Measurements from ENCODE around the gene C3orf80. TPM values are rescaled to one million over a fixed set of nuclear protein-coding genes. Genes with fewer than 3 reads are reported as not detected.
"Not testable (repeated sequence)": the region's sequence is repeated elsewhere in the genome, so short reads cannot be mapped to it uniquely, and the experiment has no call there.

The C3orf80 gene
- total RNA-seq, 1 experiment from 2014 or later = 0.13 TPM

DNA sequence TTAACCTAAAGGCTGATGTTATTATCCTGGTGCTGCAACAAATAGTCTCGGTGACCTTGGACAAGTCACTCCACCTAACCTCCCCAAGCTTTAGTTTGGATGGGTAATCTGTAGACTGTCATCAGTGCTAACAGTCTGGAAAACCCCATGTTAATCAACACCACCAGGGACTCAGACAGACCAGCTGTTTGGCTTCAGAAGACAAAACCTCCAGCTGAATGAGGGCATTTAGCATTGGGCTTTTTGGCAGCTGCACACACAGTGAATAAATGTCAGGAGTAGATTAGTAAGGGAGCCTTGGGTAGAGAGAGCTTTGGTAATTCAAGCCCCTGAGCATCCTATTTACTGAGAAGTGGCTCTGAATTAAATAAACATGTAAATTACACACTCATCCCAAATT lies 24.9 kb upstream of the C3orf80 start:
- no peaks in the 10 kb centered on the region for H3K79me2 ChIP-seq (ENCODE audit: insufficient read depth, low read length)
- no peaks in the 10 kb centered on the region for H4K20me1 ChIP-seq (ENCODE audit: control insufficient read depth, insufficient read depth, insufficient read length)
- H3K23ac ChIP-seq (ENCODE audit: insufficient read length, low read depth, low read length) = no peak overlapping the region
- no peak overlapping the region for H4K5ac ChIP-seq (ENCODE audit: insufficient read length, low read depth, low read length)
- no peak overlapping the region for H4K8ac ChIP-seq (replicated peaks; ENCODE audit: insufficient read length, low read depth, low read length)
- H3T11ph ChIP-seq (ENCODE audit: low read length) = no peak overlapping the region
- DNase-seq = no peak
- Mint-ChIP-seq H3K27me3 (ENCODE audit: low read depth) (no peaks in the 10 kb centered on the region; the same call in 1 of the 2 replicates), H3K9me3 (no peaks in the 10 kb centered on the region), H3K27ac (no peak overlapping the region), H3K4me3 (no peak overlapping the region), H3K36me3 (ENCODE audit: insufficient read depth in 1 of 3, low read depth in 3 of 3) (no peaks in the 10 kb centered on the region), H3K4me1 (no peaks in the 10 kb centered on the region)
- H3K56ac ChIP-seq (ENCODE audit: insufficient read length, low read depth, low read length) = no peak overlapping the region
- no peak overlapping the region for H4K91ac ChIP-seq (ENCODE audit: insufficient read length, low read depth, low read length)
- no peaks in the 10 kb centered on the region for H3K9me3 ChIP-seq (ENCODE audit: control insufficient read depth, low read depth, low read length)
- H3K9ac ChIP-seq (ENCODE audit: extremely low read depth, insufficient read length, low read length) = no peak overlapping the region
- H2AK5ac ChIP-seq (ENCODE audit: insufficient read length, low read length) = no peak overlapping the region
- H2BK5ac ChIP-seq (ENCODE audit: insufficient read length, low read length) = no peak overlapping the region
- no peak overlapping the region for H2BK20ac ChIP-seq (ENCODE audit: low read depth, low read length, poor library complexity, severe bottlenecking)
- H3K4me1 ChIP-seq (ENCODE audit: insufficient read depth, low read length) = no peaks in the 10 kb centered on the region
- no peak for TF ChIP-seq CTCF (conservative IDR thresholded peaks at IDR 0.05)
- H3K14ac ChIP-seq (ENCODE audit: insufficient read depth, low read length) = no peak overlapping the region
- no peaks in the 10 kb centered on the region for H3K27me3 ChIP-seq (ENCODE audit: insufficient read depth, low read length)
- H3K23me2 ChIP-seq (ENCODE audit: insufficient read length, low read depth, low read length, poor library complexity, severe bottlenecking) = no peaks in the 10 kb centered on the region
- no CpG with 5 or more reads among the region's 1 CpG for WGBS (ENCODE audit: extremely low coverage, insufficient read length, low lambda C conversion rate)
- H3K79me1 ChIP-seq (ENCODE audit: insufficient read depth, low read depth, low read length, poor library complexity, severe bottlenecking) = no peaks in the 10 kb centered on the region
- no peak overlapping the region for H2AFZ ChIP-seq (ENCODE audit: low read length)
- H3K4ac ChIP-seq (ENCODE audit: low read depth, low read length) = no peak overlapping the region
- H2BK120ac ChIP-seq (ENCODE audit: low read depth, low read length, poor library complexity, severe bottlenecking) = no peak overlapping the region
- no peak overlapping the region for H2BK15ac ChIP-seq (ENCODE audit: low read depth, low read length)
- H3K27ac ChIP-seq (ENCODE audit: insufficient read length, low read depth, low read length) = no peak overlapping the region
- H3K18ac ChIP-seq (ENCODE audit: insufficient read length, low read depth, low read length) = no peak overlapping the region
- no peak overlapping the region for H3K4me2 ChIP-seq (ENCODE audit: insufficient read depth, insufficient read length, low read length)
- H2BK12ac ChIP-seq (ENCODE audit: insufficient read length, low read depth, low read length) = no peak overlapping the region

GRCh38 chr3:160204396-160205011 lies 20.7 kb upstream of the C3orf80 start:
- not testable (repeated sequence) for H3K4ac ChIP-seq (ENCODE audit: low read depth, low read length); H3K9ac ChIP-seq (ENCODE audit: extremely low read depth, insufficient read length, low read length); H3K36me3 Mint-ChIP-seq (ENCODE audit: insufficient read depth in 1 of 3, low read depth in 3 of 3); H3K18ac ChIP-seq (ENCODE audit: insufficient read length, low read depth, low read length); H3K9me3 ChIP-seq (ENCODE audit: control insufficient read depth, low read depth, low read length); H2BK120ac ChIP-seq (ENCODE audit: low read depth, low read length, poor library complexity, severe bottlenecking); H3K27me3 ChIP-seq (ENCODE audit: insufficient read depth, low read length); H3K4me1 ChIP-seq (ENCODE audit: insufficient read depth, low read length); H4K8ac ChIP-seq (replicated peaks; ENCODE audit: insufficient read length, low read depth, low read length); H3K4me2 ChIP-seq (ENCODE audit: insufficient read depth, insufficient read length, low read length); H3K79me1 ChIP-seq (ENCODE audit: insufficient read depth, low read depth, low read length, poor library complexity, severe bottlenecking); H3K4me1 Mint-ChIP-seq; H2BK15ac ChIP-seq (ENCODE audit: low read depth, low read length); H3K23ac ChIP-seq (ENCODE audit: insufficient read length, low read depth, low read length); H3K14ac ChIP-seq (ENCODE audit: insufficient read depth, low read length); H3K27ac Mint-ChIP-seq; H2BK5ac ChIP-seq (ENCODE audit: insufficient read length, low read length); H4K5ac ChIP-seq (ENCODE audit: insufficient read length, low read depth, low read length); H3K9me3 Mint-ChIP-seq; DNase-seq; H3K79me2 ChIP-seq (ENCODE audit: insufficient read depth, low read length); H4K20me1 ChIP-seq (ENCODE audit: control insufficient read depth, insufficient read depth, insufficient read length); H4K91ac ChIP-seq (ENCODE audit: insufficient read length, low read depth, low read length); H2AFZ ChIP-seq (ENCODE audit: low read length); H2AK5ac ChIP-seq (ENCODE audit: insufficient read length, low read length); H3K23me2 ChIP-seq (ENCODE audit: insufficient read length, low read depth, low read length, poor library complexity, severe bottlenecking); H3K4me3 Mint-ChIP-seq; H2BK20ac ChIP-seq (ENCODE audit: low read depth, low read length, poor library complexity, severe bottlenecking); H3K27me3 Mint-ChIP-seq (ENCODE audit: low read depth); H3K27ac ChIP-seq (ENCODE audit: insufficient read length, low read depth, low read length); H3K56ac ChIP-seq (ENCODE audit: insufficient read length, low read depth, low read length); H2BK12ac ChIP-seq (ENCODE audit: insufficient read length, low read depth, low read length); H3T11ph ChIP-seq (ENCODE audit: low read length)
- no CpG with 5 or more reads among the region's 5 CpGs for WGBS (ENCODE audit: extremely low coverage, insufficient read length, low lambda C conversion rate)
